ENCODE data around the gene LIPN. TPM values are rescaled to one million over a fixed set of nuclear protein-coding genes. Genes with fewer than 3 reads are reported as not detected.

The LIPN gene
- total and polyA plus RNA-seq, 7 donors: not detected

- ATAC-seq (no peak), DNase-seq (no peak)
- no peak overlapping the region for H3K4me3 ChIP-seq
- H3K27ac ChIP-seq: no peak overlapping the region
- peaks cover 0 to 3% (median 0%) of the 10 kb centered on the region in 3 donors for H3K27me3 ChIP-seq (ENCODE audit: insufficient read depth in 3 of 3, low read length in 2 of 3)
- intact Hi-C loops (cut with DNase I): no loop called here
- H3K36me3 ChIP-seq (ENCODE audit: insufficient read depth in 1 of 2, low read depth in 1 of 2): no peaks in the 10 kb centered on the region
- H3K9me3 ChIP-seq: peaks cover 4% of the 10 kb centered on the region
- H3K4me1 ChIP-seq: no peaks in the 10 kb centered on the region
- TF ChIP-seq CTCF (IDR thresholded peaks at IDR 0.05): no peak
- WGBS, 3 donors: 49 to 67% (median 67%) methylated on average over 1 of the region's 1 CpG
These were observed 9.6 kb downstream of the LIPN start for GRCh38 chr10:88769384-88769783.

DNA sequence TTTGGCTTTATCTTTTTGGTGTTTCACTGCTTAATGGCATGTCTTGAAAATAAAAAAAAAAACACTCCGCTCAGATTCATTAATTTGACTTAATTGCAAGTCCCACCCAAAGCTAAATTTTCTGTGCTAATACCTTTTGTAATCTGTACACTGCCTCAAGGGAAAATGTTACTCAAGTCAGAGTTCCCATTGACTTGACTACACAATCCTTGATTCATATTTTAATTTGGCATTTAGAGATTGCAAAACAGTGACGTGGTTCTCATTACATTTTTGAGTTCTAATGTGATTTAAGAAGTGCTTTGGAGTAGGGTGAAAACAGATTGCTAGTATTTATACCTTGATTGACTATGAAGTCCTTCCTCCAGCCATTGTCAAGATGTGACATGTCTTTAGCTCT lies 21.4 kb downstream of the LIPN start:
- H3K27ac ChIP-seq: no peak overlapping the region
- 55 to 68% (median 65%) methylated on average over 2 of the region's 2 CpGs for WGBS, 3 donors
- intact Hi-C loops (cut with DNase I): no loop called here
- TF ChIP-seq CTCF (IDR thresholded peaks at IDR 0.05): no peak
- no peak overlapping the region for H3K4me3 ChIP-seq
- no peaks in the 10 kb centered on the region for H3K27me3 ChIP-seq (ENCODE audit: insufficient read depth in 3 of 3, low read length in 2 of 3)
- no peaks in the 10 kb centered on the region for H3K9me3 ChIP-seq
- no peaks in the 10 kb centered on the region for H3K4me1 ChIP-seq
- H3K36me3 ChIP-seq (ENCODE audit: insufficient read depth in 1 of 2, low read depth in 1 of 2): no peaks in the 10 kb centered on the region
- ATAC-seq: no peak
- no peak for DNase-seq

DNA sequence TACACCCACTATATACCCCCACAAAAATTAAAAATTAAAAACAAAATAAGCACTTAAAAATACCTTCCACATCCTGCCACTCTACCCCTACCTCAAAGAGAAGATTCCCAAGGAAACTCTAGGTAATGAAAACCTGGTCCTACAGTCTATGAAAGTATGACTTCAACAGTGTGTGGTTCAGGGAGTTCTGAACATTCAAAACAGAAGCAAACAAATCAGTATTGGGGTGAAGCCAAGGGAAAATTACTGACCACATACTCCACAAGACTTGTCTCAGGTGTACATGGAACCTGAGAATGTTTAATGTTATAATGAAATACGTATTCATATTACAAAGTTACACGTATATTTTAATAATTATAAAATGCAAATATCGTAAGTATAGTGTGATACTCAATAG lies 22.4 kb downstream of the LIPN start:
- Histone ChIP-seq H3K27me3 (ENCODE audit: insufficient read depth in 3 of 3, low read length in 2 of 3) (no peaks in the 10 kb centered on the region), H3K9me3 (no peaks in the 10 kb centered on the region), H3K27ac (no peak overlapping the region), H3K4me3 (no peak overlapping the region), H3K36me3 (ENCODE audit: insufficient read depth in 1 of 2, low read depth in 1 of 2) (no peaks in the 10 kb centered on the region), H3K4me1 (no peaks in the 10 kb centered on the region)
- WGBS, 3 donors: 78 to 92% (median 91%) methylated on average over 3 of the region's 3 CpGs
- ATAC-seq: no peak
- no peak for DNase-seq
- intact Hi-C loops (cut with DNase I): no loop called here
- no peak for TF ChIP-seq CTCF (IDR thresholded peaks at IDR 0.05)

- whole genome bisulfite sequencing, 3 donors: 63 to 67% (median 63%) methylated on average over 3 of the region's 3 CpGs
- H3K4me3 ChIP-seq: no peak overlapping the region
- H3K27ac ChIP-seq: no peak overlapping the region
- H3K27me3 ChIP-seq (ENCODE audit: insufficient read depth in 3 of 3, low read length in 2 of 3): no peaks in the 10 kb centered on the region
- no peak for ATAC-seq
- no peaks in the 10 kb centered on the region for H3K36me3 ChIP-seq (ENCODE audit: insufficient read depth in 1 of 2, low read depth in 1 of 2)
- no peaks in the 10 kb centered on the region for H3K9me3 ChIP-seq
- H3K4me1 ChIP-seq: no peaks in the 10 kb centered on the region
- no peak for DNase-seq
- no peak for TF ChIP-seq CTCF (IDR thresholded peaks at IDR 0.05)
- intact Hi-C loops (cut with DNase I): no loop called here
These were observed 23.9 kb downstream of the LIPN start for GRCh38 chr10:88783724-88784123.

- intact Hi-C loops (cut with DNase I): no loop called here
- H3K4me3 ChIP-seq: no peak overlapping the region
- no peaks in the 10 kb centered on the region for H3K4me1 ChIP-seq
- 88 to 89% (median 89%) methylated on average over 10 of the region's 10 CpGs for WGBS, 3 donors
- ATAC-seq (no peak), DNase-seq (no peak)
- TF ChIP-seq CTCF (IDR thresholded peaks at IDR 0.05): no peak
- H3K36me3 ChIP-seq (ENCODE audit: insufficient read depth in 1 of 2, low read depth in 1 of 2): no peaks in the 10 kb centered on the region
- no peaks in the 10 kb centered on the region for H3K27me3 ChIP-seq (ENCODE audit: insufficient read depth in 3 of 3, low read length in 2 of 3)
- H3K9me3 ChIP-seq: no peaks in the 10 kb centered on the region
- H3K27ac ChIP-seq: no peak overlapping the region
These were observed 26.4 kb downstream of the LIPN start for GRCh38 chr10:88786032-88786770.
